SU-DHL-6 (cell line): ENCODE results near the gene VAPB.

Source experiments
- H2AFZ ChIP-seq: fragments of 200-600 bp; sonication (generic); 2 replicates; pipeline ENCODE4 v1.6.1; 2014; ENCODE audit warnings: low read depth, mild to moderate bottlenecking, moderate library complexity, mixed read lengths, antibody characterized with exemption, low read length; ENCODE audit not compliant: severe bottlenecking
- H3F3A ChIP-seq: fragments of 200-600 bp; shearing (Covaris generic); 2 replicates; pipeline ENCODE4 v1.6.0; 2016; ENCODE audit warnings: antibody characterized with exemption, mild to moderate bottlenecking; ENCODE audit not compliant: insufficient read depth
- H3K27ac ChIP-seq: fragments of 200-600 bp; sonication (generic); 2 replicates; pipeline ENCODE4 v1.5.1; 2016; ENCODE audit warnings: low read depth, mild to moderate bottlenecking, low read length, moderate library complexity, mixed read lengths
- H3K27me3 ChIP-seq: fragments of 200-600 bp; sonication (generic), shearing (Covaris generic); 2 replicates; pipeline ENCODE4 v1.6.0; 2014; ENCODE audit warnings: mild to moderate bottlenecking, low read length
- H3K36me3 ChIP-seq: fragments of 200-600 bp; sonication (generic); 2 replicates; pipeline ENCODE4 v1.6.1; 2014; ENCODE audit warnings: mild to moderate bottlenecking, low read length, mixed read lengths
- H3K4me2 ChIP-seq: fragments of 300-600, 200-600 bp; shearing (Covaris generic), sonication (generic); 2 replicates; pipeline ENCODE4 v1.6.0; 2014; ENCODE audit warnings: low read length, low read depth, mild to moderate bottlenecking; ENCODE audit not compliant: poor library complexity, severe bottlenecking
- H3K4me3 ChIP-seq: fragments of 200-600 bp; sonication (generic); 2 replicates; pipeline ENCODE4 v1.5.1; 2014; ENCODE audit warnings: antibody characterized with exemption, low read length, mild to moderate bottlenecking, mixed read lengths; ENCODE audit not compliant: insufficient read depth, poor library complexity, severe bottlenecking
- H3K79me2 ChIP-seq: fragments of 200-600 bp; sonication (generic); 2 replicates; pipeline ENCODE4 v1.6.1; 2014; ENCODE audit warnings: mild to moderate bottlenecking, low read length, moderate library complexity; ENCODE audit not compliant: insufficient read depth
- H3K9ac ChIP-seq: fragments of 200-600 bp; sonication (generic); 2 replicates; pipeline ENCODE4 v1.7.0; 2014; ENCODE audit warnings: mild to moderate bottlenecking, low read length
- H3K9me2 ChIP-seq: fragments of 200-600 bp; sonication (generic); replicated peaks from 2 replicates; pipeline ENCODE4 v1.6.1; 2014; ENCODE audit warnings: low read length; ENCODE audit not compliant: insufficient read depth
- H3K9me3 ChIP-seq: fragments of 200-600 bp; sonication (generic); 2 replicates; pipeline ENCODE4 v1.6.1; 2014; ENCODE audit warnings: low read length, mixed read lengths; ENCODE audit not compliant: insufficient read depth
- H4K20me1 ChIP-seq: fragments of 200-600 bp; sonication (generic); 2 replicates; pipeline ENCODE4 v1.6.1; 2014; ENCODE audit warnings: low read depth, mild to moderate bottlenecking, antibody characterized with exemption, low read length, moderate library complexity, mixed read lengths
- CTCF ChIP-seq: fragments of 200-600 bp; sonication (generic); IDR thresholded peaks from one replicate; pipeline ENCODE4 v1.5.1; 2017; ENCODE audit warnings: antibody characterized with exemption, mild to moderate bottlenecking, low read length, moderate library complexity; ENCODE audit not compliant: insufficient read depth, poor library complexity, severe bottlenecking
- EZH2phosphoT487 ChIP-seq: fragments of 200-600 bp; sonication (generic), shearing (Covaris generic); conservative IDR thresholded peaks from 2 replicates; pipeline ENCODE4 v1.6.1; 2018; ENCODE audit warnings: mild to moderate bottlenecking, antibody characterized with exemption, low read length, moderate library complexity, mixed read lengths

Gene VAPB

DNA sequence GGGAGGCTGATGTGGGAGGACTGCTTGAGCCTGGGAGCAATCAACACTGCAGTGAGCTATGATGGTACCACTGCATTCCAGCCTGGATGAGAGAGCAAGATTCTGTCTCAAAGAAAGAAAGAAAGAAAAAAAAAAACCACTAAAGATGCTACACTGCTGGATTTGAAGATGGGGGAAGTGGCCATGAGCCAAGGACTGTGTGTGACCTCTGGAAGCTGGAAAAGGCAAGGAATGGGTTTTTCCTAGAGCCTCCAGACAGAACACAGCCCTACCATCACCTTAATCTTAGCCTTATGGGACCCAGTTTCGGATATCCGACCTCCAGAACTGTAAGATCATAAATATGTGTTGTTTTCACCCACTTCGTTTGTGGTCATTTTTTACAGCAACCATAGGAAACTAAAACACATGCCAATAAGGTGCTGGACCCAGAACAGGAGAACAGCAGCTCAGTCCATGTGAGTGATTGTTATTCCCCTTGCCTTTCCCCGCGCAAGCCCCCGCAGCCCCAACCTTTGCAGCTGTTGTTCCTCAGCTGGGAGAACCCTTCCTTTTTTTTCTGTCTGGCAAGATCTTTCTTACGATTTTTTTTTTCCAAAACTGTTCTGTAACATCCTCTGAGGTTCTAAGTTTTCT is 11.1 kb upstream of the VAPB start:
- Histone ChIP-seq H4K20me1 (no peaks in the 10 kb centered on the region), H3K9me3 (peaks cover 8% of the 10 kb centered on the region; the same call in 1 of the 2 replicates), H3K27me3 (no peaks in the 10 kb centered on the region), H2AFZ (no peak overlapping the region), H3F3A (no peaks in the 10 kb centered on the region), H3K36me3 (no peaks in the 10 kb centered on the region), H3K9ac (no peak overlapping the region), H3K9me2 (no peaks in the 10 kb centered on the region), H3K27ac (no peak overlapping the region), H3K79me2 (no peaks in the 10 kb centered on the region), H3K4me2 (no peak overlapping the region), H3K4me3 (no peak overlapping the region)
- TF ChIP-seq CTCF (no peak), EZH2phosphoT487 (no peak)

DNA sequence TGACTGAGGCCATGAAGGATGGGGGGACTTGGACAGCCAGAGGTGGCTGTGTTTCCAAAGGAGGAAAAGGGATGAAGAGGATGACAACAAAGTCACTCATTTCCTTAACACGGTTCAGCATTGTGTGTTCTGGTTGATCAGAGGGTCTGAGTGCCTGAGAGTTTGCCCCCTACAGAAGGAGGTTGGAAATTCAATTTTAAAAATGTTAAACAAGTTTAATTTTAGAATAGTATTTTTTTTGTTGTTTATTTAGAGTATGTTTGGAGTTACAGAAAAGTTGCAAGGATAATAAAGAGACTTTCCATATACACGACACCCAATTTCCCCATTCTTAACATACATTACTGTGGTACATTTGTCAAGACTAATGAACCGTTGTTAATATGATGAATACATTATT is 10.3 kb upstream of the VAPB start:
- H3K36me3 ChIP-seq = no peaks in the 10 kb centered on the region
- no peaks in the 10 kb centered on the region for H4K20me1 ChIP-seq
- TF ChIP-seq EZH2phosphoT487 (no peak), CTCF (no peak)
- H3K27ac ChIP-seq = no peak overlapping the region
- H3K9ac ChIP-seq = no peak overlapping the region
- H3K4me3 ChIP-seq = no peak overlapping the region
- no peaks in the 10 kb centered on the region for H3K9me2 ChIP-seq
- peaks cover 8% of the 10 kb centered on the region; the same call in 1 of the 2 replicates for H3K9me3 ChIP-seq
- H3F3A ChIP-seq = no peaks in the 10 kb centered on the region
- no peak overlapping the region for H2AFZ ChIP-seq
- H3K27me3 ChIP-seq = no peaks in the 10 kb centered on the region
- no peaks in the 10 kb centered on the region for H3K79me2 ChIP-seq
- no peak overlapping the region for H3K4me2 ChIP-seq

- Histone ChIP-seq H3K9me2 (no peaks in the 10 kb centered on the region), H3K27me3 (no peaks in the 10 kb centered on the region), H3K9me3 (peaks cover 8% of the 10 kb centered on the region; the same call in 1 of the 2 replicates), H3K9ac (no peak overlapping the region), H3K36me3 (no peaks in the 10 kb centered on the region), H2AFZ (no peak overlapping the region), H3K27ac (no peak overlapping the region), H3F3A (no peaks in the 10 kb centered on the region), H4K20me1 (no peaks in the 10 kb centered on the region), H3K79me2 (no peaks in the 10 kb centered on the region), H3K4me3 (no peak overlapping the region), H3K4me2 (no peak overlapping the region)
- no peak for TF ChIP-seq EZH2phosphoT487
- no peak for TF ChIP-seq CTCF
Observed at GRCh38 chr20:58381627-58382026, 7.4 kb upstream of the VAPB start.
